Neuron (in vitro differentiated cells): ENCODE measurements around the gene SKAP1.

Experiments
- H2AFZ ChIP-seq: one replicate; pipeline ENCODE4 v1.6.1; 2013; ENCODE audit warnings: low read depth, mild to moderate bottlenecking, inconsistent platforms, low read length, moderate library complexity
- H3K27me3 ChIP-seq: one replicate; pipeline ENCODE4 v1.6.1; 2013; ENCODE audit warnings: low read length; ENCODE audit not compliant: insufficient read depth
- H3K36me3 ChIP-seq: one replicate; pipeline ENCODE4 v1.6.1; 2013; ENCODE audit warnings: low read length; ENCODE audit not compliant: insufficient read depth
- H3K4me1 ChIP-seq: one replicate; pipeline ENCODE4 v1.6.1; 2013; ENCODE audit warnings: low read length; ENCODE audit not compliant: insufficient read depth
- H3K4me3 ChIP-seq: 2 replicates; pipeline ENCODE4 v1.5.1; 2013; ENCODE audit warnings: mild to moderate bottlenecking, low read length, moderate library complexity
- H3K9me3 ChIP-seq: one replicate; pipeline ENCODE4 v1.6.1; 2013; ENCODE audit warnings: low read length

The SKAP1 gene

DNA sequence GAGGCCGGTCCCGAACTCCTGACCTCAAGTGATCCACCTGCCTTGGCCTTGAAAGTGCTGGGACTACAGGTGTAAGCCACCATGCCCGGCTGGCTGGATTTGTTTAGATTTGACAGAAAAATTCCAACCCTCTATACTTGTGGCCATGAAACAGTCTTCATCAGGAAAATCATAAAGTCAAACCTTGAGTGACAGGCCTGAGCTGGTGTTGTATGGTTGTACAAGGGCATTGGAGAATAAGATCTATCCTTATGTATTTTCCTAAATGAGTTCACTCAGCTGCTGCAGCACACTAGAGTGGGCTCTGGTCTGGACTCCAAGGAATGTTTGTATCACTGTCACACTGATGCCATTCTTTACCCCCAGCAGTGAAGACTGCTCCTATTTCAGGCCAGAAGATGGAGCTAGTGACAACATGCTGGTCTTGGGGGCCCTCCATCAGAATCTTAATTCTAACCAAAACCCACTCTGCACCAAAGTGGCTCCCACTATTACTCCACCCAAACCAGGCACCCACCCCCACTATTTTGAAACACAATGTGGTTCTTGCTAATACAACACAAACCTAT lies 295.0 kb downstream of the SKAP1 start:
- H3K36me3 ChIP-seq = no peaks in the 10 kb centered on the region
- peaks cover 5% of the 10 kb centered on the region for H3K27me3 ChIP-seq
- no peak overlapping the region for H3K4me3 ChIP-seq
- H3K4me1 ChIP-seq = no peaks in the 10 kb centered on the region
- no peak overlapping the region for H2AFZ ChIP-seq
- H3K9me3 ChIP-seq = no peaks in the 10 kb centered on the region

DNA sequence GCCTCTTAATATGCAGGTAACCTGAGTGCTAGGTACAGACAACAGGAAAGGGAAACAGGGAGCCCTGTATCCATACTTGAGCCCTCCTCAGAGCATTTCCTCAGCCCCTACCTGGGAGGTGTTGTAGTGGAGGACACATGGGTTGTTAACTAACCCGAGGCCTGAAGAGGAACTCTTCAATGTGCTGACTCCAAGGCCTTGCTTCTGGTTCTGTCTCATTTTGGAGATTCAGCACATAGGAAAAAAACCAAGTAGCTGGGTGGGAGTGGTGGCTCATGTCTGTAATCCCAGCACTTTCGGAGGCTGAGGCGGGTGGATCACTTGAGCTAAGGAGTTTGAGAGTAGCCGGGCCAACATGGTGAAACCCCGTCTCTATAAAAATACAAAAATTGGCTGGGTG lies 297.6 kb downstream of the SKAP1 start:
- Histone ChIP-seq H3K36me3 (no peaks in the 10 kb centered on the region), H3K4me3 (no peak overlapping the region)

DNA sequence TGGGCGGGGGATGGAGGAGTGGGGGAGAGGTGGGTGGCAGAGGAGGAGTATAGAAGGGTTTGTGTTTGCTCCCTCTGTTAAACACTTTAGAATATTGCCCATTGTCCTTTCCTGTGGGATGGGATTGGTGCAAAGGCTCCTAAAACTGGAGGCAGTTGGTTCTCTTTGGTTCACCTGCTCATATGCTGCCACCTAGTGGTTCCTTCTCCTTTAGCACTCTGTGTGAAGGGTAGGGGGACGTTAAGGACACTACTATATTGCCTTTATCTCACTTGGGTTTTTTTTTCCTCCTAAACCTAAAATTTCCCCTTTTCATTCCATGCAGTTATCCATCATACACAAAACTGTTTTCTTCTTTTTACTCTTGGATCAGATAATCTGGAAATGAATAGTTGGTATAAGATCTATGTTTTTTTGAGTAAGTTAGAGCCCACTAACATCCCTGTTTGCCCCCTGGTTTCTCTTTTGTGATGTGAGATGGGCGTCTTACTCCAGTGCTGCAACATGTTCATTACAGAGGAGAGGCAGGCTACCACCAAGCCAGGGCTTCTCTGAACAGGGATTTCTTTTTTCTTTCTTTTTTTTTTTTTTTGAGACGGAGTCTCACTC lies 298.7 kb downstream of the SKAP1 start:
- Histone ChIP-seq H3K4me1 (no peaks in the 10 kb centered on the region), H3K27me3 (no peaks in the 10 kb centered on the region), H3K4me3 (no peak overlapping the region), H2AFZ (no peak overlapping the region), H3K36me3 (peaks cover 4% of the 10 kb centered on the region), H3K9me3 (no peaks in the 10 kb centered on the region)

More for the DNA sequence above, 297.6 kb downstream of the SKAP1 start:
- Histone ChIP-seq H2AFZ (no peak overlapping the region), H3K27me3 (no peaks in the 10 kb centered on the region), H3K4me1 (no peaks in the 10 kb centered on the region), H3K9me3 (no peaks in the 10 kb centered on the region)

DNA sequence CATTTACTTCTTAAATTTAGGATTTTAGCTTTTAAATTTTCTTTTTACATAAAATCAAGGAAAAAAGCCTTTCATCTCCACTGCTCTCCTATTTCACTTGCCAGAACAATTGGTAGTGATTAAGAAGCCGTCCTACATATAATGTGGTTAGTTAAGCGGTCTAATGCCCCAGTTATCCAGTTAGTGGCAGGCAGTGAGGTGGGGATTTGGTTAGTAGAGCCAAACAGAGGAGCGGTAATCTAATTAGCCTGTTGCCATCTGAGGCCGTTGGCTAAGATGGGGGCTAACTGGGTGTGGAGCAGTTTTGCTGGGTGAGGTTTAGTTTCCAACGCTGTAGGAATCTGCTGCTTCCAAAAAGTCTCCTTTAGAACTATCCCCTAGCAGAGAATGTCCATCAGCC lies 300.0 kb downstream of the SKAP1 start:
- no peaks in the 10 kb centered on the region for H3K9me3 ChIP-seq

DNA sequence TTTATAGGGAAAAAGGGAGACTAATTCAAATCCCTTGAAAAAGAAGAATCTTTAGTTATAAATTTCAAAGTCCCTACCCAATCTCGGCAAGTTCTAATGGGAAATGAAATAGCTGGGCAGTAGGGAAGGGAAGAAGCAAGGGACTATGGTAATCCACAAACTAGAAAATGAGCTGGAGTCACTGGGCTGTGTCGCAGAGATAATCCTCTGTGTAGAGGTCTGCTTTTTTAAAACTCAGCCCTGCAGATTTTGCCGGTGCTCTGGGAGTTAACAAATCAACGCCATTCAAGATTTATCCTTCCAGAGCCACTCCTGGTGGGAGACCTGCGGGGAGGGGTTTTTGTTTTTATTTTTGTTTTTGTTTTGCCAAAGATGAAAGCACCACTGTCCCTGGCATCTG lies 301.6 kb downstream of the SKAP1 start:
- no peak overlapping the region for H3K4me3 ChIP-seq
- H3K36me3 ChIP-seq = peaks cover 4% of the 10 kb centered on the region
- no peak overlapping the region for H2AFZ ChIP-seq
- no peaks in the 10 kb centered on the region for H3K27me3 ChIP-seq
- H3K4me1 ChIP-seq = no peaks in the 10 kb centered on the region
- no peaks in the 10 kb centered on the region for H3K9me3 ChIP-seq

More for the DNA sequence above, 300.0 kb downstream of the SKAP1 start:
- Histone ChIP-seq H2AFZ (no peak overlapping the region), H3K4me3 (no peak overlapping the region), H3K36me3 (peaks cover 4% of the 10 kb centered on the region), H3K4me1 (no peaks in the 10 kb centered on the region), H3K27me3 (no peaks in the 10 kb centered on the region)

DNA sequence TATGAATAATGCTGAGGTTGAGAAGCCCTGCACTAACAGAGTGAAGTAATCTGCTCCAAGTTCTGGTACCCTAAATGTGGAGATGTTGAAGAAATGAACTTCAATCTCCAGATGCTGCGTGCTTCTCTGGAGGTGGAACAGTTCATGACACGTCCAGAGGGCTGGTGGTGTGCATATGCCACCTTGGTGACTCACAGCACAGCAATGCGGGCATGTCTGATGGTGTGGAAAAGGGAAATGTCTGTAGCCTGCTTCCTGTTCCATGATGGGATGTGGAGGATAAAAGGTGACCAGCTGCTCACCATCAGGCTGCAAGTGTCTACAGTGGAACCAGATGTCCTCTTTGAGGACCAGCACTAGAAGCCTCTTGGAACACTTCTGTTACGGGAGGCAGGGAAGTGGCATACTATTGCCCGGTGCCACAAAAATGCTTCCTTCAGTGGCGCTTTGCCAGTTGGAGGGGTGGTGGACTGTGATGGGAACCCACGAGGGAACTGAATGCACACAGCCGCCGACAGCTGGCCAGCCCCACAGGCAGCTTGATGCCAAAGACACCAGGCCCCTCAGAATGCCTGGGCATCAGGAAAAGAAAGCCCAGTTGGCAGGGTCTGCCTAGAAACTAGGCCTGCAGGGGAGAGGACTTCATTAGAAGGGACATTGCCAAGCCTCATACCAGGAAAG lies 302.5 kb downstream of the SKAP1 start:
- H3K4me1 ChIP-seq = peaks cover 9% of the 10 kb centered on the region
- no peaks in the 10 kb centered on the region for H3K9me3 ChIP-seq
- H3K36me3 ChIP-seq = peaks cover 6% of the 10 kb centered on the region
- H2AFZ ChIP-seq = no peak overlapping the region
- H3K27me3 ChIP-seq = no peaks in the 10 kb centered on the region
- no peak overlapping the region for H3K4me3 ChIP-seq

DNA sequence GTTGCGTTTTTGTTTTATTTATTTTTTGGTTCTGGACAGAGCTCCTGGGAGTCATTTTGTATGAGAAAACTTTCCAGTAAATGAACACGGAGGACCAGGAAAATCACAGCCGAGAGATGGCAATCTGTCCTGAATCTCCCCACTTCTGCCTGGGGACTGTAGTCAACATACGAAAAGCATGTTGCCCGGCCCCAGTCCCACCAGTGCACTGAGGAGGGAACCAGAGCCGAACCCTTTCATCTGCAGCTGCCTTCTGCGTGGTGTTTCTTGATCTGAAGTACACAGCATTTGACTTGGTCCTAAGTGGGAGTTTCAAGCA lies 303.5 kb downstream of the SKAP1 start:
- Histone ChIP-seq H3K9me3 (no peaks in the 10 kb centered on the region), H3K4me1 (peaks cover 19% of the 10 kb centered on the region), H2AFZ (no peak overlapping the region), H3K36me3 (peaks cover 14% of the 10 kb centered on the region), H3K4me3 (no peak overlapping the region), H3K27me3 (no peaks in the 10 kb centered on the region)

DNA sequence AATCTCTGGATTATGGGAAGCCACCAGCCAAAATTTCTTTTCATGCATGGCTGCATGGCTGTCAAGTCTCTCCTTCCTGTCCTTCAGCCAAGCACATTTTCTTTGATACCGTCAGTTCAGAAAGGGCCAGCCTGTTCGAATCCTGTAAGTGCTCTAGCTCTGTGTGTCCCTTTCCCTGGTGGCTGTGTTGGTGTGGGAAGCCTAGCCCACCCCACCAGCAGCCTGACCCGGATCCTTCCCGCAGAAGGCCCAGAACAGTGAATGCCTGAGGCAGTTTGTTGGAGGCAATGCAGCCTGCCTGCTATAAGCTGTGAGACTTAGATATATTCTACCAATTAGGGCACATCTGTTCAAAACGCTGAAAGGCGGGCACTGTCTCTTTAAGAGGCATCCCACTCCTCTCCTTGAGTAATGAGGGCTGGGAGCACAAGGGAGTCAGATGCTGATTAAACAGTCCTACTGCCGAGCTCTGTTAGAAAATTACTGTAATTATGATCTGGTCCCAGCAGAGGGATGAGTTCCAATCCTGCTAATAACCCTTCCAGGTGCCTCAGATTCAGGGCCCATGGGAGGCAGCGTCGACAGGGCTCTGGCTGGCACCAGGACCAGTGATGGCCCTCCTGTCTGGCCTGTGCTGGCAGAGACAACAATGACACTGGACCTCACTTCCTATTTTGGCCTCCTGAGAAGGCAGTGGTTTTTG lies 304.0 kb downstream of the SKAP1 start:
- H2AFZ ChIP-seq = no peak overlapping the region
- H3K36me3 ChIP-seq = peaks cover 19% of the 10 kb centered on the region
- H3K9me3 ChIP-seq = no peaks in the 10 kb centered on the region
- peaks cover 19% of the 10 kb centered on the region for H3K4me1 ChIP-seq
- H3K27me3 ChIP-seq = no peaks in the 10 kb centered on the region
- H3K4me3 ChIP-seq = no peak overlapping the region

DNA sequence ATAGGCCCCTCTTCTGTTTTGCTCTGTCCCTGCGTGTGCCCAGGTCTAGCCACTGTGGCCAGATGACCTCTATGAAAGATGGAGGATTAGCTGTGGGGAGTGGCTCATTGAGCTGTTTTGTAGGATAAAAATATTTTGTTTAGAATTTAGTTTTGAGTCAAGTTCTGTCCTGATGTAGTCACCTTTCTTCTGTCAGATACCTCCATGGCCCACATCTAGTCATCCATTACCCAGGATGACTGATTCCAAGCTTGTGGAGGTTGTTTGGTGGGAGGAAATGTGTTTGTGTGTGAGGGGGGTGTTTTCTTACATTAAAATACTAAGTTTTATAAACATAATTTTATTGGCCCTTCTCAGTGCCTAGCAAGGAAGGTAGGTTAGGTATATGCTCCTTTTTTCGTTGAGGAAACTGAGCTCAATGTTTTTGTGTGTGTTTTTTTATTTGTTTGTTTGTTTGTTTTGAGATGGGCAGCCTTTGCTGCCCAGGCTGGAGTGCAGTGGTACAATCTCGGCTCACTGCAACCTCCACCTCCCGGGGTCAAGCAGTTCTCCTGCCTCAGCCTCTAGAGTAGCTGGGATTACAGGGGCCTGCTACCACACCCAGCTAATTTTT lies 306.1 kb downstream of the SKAP1 start:
- Histone ChIP-seq H3K4me3 (no peak overlapping the region), H3K9me3 (no peaks in the 10 kb centered on the region), H3K27me3 (no peaks in the 10 kb centered on the region), H3K36me3 (peaks cover 28% of the 10 kb centered on the region), H2AFZ (no peak overlapping the region), H3K4me1 (peaks cover 19% of the 10 kb centered on the region)

DNA sequence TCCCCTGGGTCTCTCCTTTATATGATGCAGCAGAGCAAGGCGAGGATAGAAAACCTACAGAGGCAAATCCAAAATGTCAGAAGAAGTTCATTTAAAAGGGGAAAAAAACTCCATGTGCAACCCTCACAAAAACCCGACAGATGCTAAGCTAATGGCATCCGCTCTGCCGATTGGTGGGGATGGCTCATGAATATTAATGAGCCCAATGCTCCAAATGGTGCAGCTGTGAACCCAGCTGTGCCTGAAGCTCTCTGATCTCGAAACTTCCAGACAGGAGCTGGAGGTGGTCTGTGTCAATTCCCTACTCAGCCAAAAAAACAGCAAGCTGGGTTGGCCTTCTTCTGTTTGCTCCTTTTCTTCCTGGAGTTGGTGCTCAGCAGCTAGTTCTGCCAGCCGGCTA lies 306.9 kb downstream of the SKAP1 start:
- peaks cover 19% of the 10 kb centered on the region for H3K4me1 ChIP-seq
- H3K27me3 ChIP-seq = no peaks in the 10 kb centered on the region
- H3K36me3 ChIP-seq = peaks cover 33% of the 10 kb centered on the region
- H2AFZ ChIP-seq = no peak overlapping the region
- H3K4me3 ChIP-seq = no peak overlapping the region
- no peaks in the 10 kb centered on the region for H3K9me3 ChIP-seq

DNA sequence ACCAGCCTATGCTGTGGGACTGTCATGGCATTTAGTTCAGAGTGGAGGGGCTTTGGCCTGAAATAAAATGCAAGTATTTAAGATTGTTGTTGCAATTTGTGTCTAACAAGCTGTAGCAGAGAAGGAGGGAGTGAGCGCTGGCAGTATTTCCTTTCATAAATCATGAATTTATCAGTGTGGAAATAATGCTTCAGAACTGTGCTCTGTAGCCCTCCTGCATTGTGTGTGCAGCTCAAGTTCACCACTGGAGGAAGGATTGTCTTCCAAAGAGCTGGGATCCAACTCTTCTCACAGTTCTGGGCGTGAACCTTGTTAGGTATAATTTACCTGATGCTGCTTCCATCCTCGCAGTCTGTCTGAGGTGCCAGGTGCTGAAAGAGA lies 307.4 kb downstream of the SKAP1 start:
- Histone ChIP-seq H3K9me3 (no peaks in the 10 kb centered on the region), H2AFZ (no peak overlapping the region), H3K27me3 (no peaks in the 10 kb centered on the region), H3K36me3 (peaks cover 37% of the 10 kb centered on the region), H3K4me3 (no peak overlapping the region), H3K4me1 (peaks cover 19% of the 10 kb centered on the region)

DNA sequence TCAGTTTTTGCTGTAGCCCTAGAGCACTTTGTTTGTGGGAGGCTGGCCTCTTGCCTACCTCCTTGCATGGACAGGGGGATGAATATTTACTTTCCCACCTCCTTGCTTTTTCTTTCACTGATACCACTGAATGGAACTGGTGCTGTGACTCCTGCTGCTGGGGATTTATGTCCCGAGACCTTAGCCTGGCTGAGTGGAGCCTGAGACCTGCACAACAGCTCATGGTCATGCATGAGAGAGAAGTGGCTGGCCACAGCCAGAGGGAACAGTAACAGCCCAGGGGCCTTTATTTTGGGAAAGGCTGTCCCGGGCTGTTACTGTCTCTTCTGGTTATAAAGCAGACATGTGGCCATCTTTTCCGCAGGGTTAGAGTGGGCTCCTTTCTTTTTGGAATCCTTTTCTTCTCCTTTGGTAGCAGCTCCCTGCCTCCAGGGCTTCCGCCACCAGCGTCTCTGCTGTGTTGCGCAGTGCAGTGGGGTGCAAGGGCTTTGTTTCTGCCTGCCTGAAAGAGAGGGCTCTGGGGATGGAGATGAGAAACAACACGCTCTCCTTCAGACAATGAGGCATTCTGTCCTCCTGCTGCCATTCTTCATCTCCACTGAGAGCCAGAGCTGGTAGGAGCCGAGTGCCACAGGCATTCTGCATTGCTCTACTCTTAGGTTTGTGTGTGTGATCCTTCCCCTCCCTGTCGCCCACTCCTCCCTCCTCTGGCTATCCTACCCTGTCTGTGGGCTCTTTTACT lies 307.9 kb downstream of the SKAP1 start:
- H3K36me3 ChIP-seq = peaks cover 41% of the 10 kb centered on the region
- peaks cover 19% of the 10 kb centered on the region for H3K4me1 ChIP-seq
- no peaks in the 10 kb centered on the region for H3K27me3 ChIP-seq
- no peak overlapping the region for H2AFZ ChIP-seq
- no peaks in the 10 kb centered on the region for H3K9me3 ChIP-seq
- no peak overlapping the region for H3K4me3 ChIP-seq
